Measurements from ENCODE around the gene NET1.

Gene NET1

DNA sequence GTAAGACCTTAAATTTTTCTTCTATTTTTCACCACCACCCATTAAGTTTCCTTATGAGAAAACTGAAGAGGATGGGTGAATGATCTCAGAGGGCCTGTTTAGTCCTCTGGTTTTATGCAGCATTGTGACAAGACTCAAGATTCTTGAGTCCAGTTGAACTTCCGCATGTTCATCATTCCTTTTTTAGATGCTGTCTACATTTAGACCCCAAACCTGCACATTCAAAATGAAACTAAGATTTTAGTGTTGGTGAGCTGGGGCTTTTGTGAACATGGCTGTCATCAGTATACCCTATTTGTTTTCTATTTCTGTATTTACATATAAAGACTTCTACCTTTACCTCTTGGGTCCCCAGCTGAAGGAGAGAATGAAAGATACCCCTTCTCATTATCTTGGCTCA, 31.1 kb downstream of the NET1 start:
- no peak for DNase-seq

DNA sequence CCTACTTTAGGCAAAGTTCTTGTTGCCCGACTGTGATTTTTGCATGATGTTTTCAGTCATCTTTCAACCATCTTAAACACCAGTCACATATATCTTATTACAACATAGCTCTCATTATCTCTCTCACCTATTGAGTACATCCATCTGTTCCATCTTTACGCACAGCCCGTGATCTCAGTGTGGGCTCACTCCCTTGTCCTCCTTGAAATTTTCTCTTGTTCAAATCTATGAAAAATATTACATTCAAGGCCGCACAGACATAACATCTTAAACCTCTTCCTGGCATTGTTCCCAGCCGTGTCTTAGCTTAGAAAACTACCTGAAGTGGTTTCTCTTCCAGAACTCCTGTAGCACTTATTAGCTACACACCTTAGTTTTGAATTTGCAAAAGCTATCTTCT, 32.6 kb downstream of the NET1 start:
- no peak for DNase-seq

DNA sequence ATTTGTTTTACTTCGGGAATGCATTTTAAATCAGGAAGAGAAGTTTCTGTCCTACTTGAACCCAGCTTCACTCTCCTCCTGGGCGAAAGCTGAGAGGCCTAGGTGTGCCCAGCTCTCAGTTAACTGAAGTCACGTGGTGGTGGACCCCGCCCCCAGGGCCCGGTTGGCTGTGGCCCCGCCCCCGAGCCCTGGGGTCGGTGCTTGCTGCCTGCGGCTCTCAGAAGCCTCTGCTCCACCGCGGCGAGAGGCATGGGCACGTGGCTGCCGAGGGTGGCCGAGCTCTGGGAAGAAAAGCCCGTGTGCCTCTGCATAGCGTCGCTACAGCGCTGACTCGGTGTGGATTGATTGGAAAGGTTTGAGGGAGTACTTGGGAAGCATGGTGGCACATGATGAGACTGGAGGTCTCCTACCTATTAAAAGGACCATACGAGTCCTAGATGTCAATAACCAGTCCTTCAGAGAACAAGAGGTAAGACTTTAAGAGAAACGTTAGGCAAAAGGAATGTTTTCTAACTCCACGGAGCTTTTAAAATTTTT, 34.1 kb downstream of the NET1 start:
- DNase-seq = peak; percentile 53

DNA sequence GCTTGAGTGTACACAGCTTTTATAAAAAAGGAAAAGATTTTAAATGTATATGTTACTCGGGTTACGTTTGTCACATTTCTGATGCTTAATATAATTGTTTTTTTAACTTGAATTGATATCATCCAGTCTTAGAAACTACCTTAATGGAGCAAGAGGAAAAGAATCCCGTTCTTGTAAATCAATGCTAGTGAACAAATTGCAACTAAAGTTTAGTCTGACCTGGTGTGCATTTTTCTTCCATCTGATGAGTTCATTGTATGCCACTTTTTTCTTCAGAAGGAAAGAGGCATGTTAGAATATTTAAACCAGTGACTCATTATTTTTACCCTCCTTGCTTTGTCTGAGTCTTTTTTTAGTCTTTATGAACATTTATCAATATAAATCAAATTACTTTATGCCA, 34.7 kb downstream of the NET1 start:
- DNase-seq = no peak

DNA sequence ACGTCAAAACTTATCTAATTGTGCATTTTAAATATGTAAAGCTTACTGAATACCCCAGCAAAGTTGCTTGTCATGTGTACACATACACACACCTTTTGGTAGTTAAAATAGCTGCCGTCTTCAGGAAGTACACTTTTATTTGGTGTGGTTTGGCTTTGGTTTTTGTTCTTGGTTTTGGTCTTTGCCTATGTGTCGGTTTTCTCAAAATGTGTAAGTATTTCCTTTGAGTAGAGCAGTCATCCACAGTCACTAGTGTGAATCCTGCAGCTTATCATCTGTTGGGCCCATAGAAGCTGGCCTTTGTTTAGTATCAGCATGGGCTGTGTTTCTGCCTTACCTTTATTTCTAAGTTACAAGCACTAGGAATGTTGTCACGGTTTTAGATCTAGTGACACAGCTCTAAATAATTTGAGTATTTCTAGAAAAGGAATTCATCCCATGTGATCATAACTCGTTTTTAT, 35.3 kb downstream of the NET1 start:
- peak; percentile 53 for DNase-seq

DNA sequence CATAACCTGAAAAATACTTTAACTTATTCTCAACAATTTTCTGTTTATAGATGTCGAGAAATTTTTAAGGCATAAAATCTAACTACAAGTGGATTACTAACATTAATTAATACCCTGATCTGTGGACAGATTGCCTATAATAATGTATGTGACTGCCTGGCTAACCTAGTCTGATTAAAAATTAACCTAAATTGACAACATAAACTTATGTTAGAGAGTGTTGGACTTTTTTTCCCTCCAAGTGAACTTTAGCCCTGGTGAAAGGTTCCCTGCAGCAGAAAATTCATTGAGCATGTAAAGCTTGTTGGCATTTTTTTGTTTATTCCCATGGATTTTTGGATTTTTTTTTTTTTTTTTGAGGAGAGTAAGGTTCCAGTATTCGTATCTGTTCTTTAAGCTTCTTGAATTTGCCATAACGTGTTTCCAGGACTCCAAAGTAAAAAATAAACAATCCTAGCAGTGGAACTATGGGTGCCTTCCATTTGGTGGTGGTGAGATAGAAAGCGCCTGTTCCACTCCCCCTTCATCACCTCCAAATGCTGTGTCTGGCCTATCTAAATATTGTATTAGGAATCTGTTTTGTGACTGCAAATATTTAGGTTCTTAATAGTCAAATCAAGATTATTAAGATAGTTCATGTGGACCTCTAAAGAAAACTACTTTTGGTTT, 36.1 kb downstream of the NET1 start:
- no peak for DNase-seq

DNA sequence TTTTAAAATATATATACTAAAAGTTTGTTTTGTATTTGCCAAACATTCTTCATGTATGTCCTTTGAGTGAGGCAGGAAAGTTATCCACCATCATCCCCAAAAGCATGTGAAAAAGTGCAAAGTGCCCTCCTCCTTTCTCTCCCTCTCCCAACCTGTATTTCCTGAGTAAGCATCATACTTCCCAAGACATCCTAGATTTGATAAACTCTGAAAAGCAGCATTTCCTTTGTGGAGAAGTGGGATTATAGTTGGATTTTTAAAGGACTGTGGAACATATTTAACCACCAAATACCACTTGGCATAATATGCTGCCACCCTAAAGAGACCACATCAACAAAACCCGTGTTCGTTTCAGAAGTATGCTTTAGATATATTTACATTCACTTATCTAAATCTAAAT, 36.9 kb downstream of the NET1 start:
- DNase-seq = no peak

DNA sequence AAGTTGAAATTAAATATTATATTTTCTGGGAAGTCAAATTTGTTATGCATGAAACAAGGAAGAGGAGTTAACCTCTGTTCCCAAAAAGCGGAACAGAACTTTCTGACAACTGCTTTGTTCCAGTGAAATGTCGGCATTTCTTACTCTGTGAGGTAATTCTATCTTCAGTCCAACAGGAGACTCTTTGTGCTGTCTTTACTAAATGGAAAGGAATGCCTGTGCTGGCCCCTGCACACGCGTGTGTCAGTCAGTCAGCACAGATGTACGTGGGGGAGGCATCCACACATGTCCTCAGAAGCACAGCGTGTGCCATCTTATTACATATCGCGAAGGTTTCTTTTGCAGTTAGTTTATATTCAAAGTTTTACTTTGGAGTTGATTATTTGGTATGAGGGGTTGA, 37.5 kb downstream of the NET1 start:
- DNase-seq = no peak

DNA sequence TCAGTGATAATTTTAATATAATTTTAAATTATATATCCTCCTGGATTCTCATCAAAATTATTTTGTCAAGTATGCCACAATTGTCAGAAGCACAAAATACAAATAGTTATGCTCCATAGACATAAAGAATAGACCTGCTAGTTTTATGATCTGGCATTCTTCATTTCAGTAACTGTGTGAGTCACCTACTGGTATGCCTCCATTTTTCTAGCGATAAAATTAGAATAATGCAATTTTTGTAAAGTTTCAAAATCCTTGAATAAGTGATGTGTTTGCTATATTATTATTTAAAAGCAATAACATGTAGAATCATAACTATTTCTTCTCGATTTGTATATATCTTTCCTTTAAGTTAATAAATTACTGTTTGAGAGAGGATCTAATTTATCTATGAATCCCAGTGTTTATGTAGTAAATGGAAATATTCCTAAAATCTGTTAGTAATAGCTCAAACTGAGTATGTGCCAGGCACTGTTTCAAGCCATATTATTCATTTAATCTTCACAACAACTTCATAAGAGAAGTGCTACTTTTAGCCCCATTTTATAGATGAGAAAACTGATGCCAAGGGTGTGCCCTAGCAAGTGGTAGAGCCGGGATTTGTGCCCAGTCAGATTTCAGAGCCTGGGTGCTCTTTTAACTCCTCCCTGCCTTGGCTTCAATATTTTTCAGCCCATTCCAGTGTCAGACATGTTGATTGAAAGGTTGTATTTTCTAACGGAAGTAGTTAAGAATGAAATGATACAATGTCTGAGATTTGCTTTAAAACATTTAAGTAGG, 38.4 kb downstream of the NET1 start:
- no peak for DNase-seq

DNA sequence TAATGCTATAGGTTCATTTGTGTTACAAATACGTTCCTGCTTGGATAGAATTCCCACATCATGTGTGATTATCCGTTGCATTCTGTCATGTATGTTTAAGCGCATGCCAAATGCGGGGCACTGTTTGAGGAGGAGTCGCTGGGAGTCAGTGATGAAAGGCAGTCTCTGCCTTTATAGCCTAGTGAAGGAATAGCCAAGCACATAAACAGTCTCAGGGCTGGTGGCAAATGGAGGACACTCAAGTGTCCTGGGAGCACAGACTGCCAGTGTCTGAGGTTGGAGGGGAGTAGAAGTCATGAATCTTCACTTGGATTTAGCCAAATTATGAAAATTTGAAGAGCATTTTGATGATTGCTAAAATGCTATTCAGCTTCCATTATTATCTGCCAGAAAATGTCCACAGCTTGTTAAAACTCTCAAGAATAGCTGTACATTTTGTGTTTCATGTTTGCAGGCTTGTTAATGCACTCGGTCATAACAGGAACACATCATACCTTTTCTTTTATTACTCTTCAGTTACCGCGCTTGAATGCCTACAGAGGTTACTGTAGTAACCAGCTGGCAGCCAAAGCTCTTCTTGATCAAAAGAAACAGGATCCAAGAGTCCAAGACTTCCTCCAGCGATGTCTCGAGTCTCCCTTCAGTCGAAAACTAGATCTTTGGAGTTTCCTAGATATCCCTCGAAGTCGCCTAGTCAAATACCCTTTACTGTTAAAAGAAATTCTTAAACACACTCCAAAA, 41.6 kb downstream of the NET1 start:
- DNase-seq = no peak

DNA sequence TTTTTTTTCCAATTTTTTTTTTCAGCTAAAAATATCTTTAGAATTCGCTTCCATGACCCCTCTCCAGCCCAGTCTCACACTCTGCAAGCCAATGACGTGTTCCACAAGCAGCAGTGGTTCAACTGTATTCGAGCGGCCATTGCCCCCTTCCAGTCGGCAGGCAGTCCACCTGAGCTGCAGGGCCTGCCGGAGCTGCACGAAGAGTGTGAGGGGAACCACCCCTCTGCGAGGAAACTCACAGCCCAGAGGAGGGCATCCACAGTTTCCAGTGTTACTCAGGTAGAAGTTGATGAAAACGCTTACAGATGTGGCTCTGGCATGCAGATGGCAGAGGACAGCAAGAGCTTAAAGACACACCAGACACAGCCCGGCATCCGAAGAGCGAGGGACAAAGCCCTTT, 44.2 kb downstream of the NET1 start:
- no peak for DNase-seq

DNA sequence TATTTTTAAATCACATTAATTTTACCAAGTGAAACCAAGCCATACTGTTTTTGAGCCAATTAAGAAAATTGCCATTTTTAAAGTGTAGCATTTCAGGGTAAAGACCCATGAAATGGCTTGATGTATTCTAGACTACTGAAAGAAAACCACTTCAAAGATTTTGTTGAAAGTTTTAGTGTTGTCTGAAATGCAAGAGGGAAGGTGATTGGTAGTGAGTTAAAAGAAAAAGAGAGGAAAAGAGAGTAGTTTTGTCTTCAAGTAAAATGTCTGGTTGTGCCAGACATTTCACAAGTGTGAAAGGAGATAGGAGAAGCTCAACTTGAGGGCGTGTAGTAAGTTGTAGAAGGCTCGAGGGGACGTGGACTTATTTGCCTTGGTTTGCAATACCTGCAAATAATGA, 45.4 kb downstream of the NET1 start:
- no peak for DNase-seq

DNA sequence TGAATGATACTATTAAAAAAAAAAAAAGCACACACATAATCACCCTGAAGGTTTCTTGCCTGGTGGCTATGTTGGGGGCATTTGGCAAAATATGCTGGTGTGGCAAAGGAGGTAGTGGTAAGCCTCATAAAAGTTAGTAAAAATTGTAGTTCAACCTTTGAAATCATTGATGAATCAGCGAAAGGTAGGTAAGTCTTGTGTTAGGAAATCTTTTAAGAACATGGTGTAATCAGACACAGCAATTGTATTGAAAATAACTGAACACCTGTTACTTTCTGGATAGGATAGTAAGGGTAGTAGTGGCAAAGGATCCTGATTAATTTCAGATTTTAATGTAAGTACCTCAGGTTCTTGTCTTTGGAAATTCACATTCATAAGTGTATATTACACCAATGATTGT, 46.1 kb downstream of the NET1 start:
- DNase-seq = no peak

DNA sequence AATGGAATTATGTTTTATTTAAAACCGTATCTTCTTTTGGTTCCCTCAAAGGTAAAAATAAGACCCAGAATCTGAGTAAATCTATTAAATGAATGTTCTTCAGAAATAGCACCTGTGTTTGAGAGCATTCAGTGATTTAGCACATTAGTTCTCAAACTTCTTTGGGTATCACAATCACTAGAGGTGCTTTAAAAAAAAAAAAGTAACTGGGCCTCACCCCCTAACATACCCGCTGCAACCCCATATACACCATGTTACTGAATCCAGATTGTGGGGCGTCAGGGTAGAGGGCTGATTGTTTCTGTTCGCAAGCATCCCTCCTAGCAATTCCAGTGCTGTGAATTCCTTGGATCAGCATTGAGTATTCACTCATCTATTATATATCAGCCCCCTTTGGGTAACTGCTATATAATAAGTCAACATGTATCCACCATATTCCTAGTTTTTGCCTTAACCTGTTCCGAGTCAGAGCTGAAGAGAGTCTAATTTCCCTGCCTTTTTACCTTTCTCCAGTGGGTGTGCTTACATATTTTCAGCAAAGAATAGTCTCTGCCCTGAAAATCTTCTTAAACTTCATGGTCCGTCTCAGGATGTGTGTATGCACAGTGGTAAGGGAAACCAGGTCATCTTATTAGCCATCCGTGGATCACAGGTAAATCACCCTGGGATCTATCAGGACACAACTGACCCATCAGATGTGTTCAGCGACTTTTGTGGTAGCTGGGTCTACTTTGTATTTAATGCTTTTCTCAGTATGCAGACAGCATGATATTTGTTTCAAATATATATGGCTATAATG, 46.8 kb downstream of the NET1 start:
- no peak for DNase-seq

DNA sequence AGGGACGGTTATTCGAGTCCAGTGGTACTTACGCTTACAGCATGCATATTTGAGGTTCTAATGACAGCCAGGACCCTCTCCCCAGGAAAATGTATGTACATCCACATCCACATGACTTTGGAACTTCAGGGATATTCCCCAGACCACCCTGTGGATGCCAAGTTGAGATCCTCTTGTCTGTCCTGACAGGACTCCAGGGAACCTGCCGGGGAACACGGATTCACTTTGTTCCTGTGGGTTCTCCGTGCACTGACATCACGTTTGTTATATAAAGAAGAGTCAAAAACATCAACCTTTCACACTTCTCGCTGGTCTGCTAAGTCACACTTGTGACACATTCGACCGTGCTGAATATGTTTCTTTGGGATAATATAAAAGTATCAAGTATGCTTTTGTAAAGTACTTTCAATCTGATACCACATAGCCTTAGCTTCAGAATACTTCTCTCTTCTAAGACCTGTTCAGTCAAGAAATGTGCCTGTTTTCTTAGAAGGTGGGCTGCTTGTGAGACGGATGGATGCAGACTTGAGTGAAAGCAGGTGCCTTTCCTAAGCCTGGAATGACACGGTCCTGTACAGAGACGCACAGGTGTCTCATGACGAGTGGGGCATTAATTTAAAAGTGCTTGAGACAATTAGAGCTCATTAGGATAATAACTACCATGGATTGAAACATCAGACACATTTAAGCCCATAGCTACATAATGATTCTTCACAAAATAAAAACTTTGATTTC, 48.3 kb downstream of the NET1 start:
- no peak for DNase-seq

DNA sequence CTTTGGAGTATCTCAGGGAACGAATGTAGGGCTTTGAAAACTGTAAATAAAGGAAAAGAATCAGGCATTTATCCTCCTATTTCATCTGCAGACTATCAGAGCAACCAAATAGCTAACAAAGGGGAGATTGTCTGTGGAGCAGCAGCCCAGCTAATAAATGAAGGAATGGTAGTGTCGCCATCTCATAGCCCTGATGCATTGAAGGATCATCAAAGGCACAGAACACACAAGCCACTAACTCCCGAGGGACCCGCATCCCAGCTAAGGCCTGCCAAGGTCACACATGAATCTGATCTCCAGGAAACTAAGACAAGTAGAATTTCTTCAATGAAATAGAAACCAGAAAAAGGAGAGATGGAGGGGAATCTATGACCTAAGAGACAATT, 48.8 kb downstream of the NET1 start:
- no peak for DNase-seq

DNA sequence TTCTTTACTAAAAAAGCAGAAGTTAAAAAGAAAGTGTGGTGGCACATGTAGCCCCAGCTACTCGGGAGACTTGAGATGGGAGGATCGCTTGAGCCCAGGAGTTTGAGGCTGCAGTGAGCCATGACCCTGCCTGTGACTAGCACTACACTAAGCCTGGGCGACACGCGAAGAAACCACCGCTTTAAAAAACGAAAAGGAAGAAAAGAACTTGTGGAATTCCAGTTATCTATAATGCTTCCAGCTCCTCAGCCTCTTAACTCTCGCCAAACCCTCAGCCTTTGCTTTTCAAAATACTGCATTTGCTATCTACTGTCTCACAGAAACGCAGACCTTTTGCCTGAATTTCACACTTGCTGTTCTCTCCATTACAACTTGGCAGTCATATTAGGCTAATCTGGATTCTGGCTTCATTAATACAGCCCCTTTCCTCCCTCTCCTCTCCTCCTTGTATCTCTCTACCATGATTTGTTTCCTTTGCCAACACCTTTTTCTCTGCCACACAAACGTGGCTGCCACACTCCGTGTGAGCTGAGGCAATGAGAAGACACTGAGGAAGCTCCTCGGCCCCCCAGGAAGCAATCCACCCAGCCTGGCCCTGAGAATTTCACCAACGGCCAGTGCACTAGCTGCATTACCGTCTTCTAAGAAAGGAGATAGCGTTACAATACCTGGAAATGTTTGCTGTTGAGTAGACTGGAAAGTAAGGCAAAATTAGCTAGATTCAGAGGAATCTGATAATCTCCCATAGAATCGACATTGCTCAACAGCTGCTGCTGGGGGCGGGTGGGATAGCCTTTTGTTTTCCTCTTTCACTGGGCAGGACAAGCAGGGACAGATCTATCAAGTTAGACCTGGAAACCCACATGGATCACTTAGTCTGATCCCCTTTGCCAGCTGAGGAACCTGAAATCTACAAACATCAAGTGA, 49.8 kb downstream of the NET1 start:
- DNase-seq = no peak

DNA sequence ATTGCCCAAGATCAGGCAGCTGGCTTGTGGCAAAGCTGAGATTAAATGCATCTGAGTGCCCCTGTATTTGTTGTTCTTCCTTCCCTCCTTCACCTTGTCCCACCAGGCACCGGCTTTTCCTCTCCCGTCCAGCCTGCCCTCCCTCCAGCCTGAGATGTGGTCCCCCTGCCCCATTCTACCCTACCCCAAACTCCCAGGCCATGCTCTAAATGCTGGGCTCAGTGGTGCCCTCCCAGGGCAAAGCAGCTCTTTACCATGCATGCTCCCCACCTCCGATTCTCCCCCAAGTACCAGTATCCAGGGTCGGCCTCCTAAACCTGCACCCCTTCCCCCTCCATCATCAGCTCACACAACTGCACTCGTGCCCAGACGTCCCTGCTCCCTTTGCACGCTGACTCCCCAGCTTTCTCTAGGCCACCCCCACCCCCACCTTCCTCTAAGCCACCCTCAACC, 50.5 kb downstream of the NET1 start:
- DNase-seq = no peak

DNA sequence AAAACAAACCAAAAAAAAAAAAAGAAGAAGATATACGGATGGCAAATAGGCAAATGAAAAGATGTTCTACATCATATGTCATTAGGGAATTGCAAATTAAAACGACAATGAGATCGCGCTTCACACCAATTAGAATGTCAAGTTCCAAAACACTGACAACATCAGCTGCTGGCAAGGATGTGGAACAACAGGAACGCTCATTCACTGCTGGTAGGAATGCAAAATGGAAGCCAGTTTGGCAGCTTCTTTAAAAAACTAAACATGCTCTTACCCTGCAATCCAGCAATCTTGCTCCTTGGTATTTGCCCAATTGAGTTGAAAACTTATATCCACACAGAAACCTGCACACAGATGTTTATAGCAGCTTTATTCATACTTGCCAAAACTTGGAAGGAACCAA, 52.2 kb downstream of the NET1 start:
- DNase-seq = no peak

DNA sequence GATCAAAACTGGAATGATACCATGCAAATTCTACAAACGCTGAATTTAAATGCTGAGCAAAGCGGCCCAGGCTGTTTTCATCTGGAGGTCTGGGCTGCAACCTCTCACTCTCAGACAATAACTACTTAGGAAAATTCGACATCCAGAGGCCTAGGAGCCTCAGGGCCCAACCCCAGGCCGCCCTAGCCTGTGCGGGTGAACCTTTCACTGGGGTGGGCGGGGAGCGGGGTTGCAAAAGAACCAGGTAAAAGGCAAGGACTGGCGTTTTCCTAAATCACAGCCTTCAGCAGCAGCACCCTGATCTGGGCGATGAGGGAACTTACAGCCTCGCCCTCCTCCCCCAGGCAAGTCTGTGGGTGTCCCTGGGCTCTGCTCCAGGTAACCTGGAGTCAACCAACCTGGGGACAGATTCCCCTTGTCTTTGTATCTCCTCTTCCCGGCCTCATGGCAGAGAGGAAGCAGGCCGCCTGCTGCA, 53.7 kb downstream of the NET1 start:
- no peak for DNase-seq

All from CD4-positive, alpha-beta T cell treated with Interleukin-4 for 4 hours (primary cell).